ENCODE results near the gene PGAM5.

The PGAM5 gene

GRCh38 chr12:132703641-132704040, 7.0 kb upstream of the PGAM5 start:
- no peak for TF ChIP-seq GATA2 (IDR thresholded peaks at IDR 0.05; ENCODE audit: low read depth, low read length)
- no peak for TF ChIP-seq GATA3 (IDR thresholded peaks at IDR 0.05; ENCODE audit: low read depth, low read length)

- TF ChIP-seq GATA3 (IDR thresholded peaks at IDR 0.05; ENCODE audit: low read depth, low read length) (no peak), GATA2 (IDR thresholded peaks at IDR 0.05; ENCODE audit: low read depth, low read length) (no peak)
Measured at GRCh38 chr12:132707241-132707640, 3.4 kb upstream of the PGAM5 start.

GRCh38 chr12:132708150-132708549, 2.5 kb upstream of the PGAM5 start:
- no peak for TF ChIP-seq GATA2 (IDR thresholded peaks at IDR 0.05; ENCODE audit: low read depth, low read length)
- no peak for TF ChIP-seq GATA3 (IDR thresholded peaks at IDR 0.05; ENCODE audit: low read depth, low read length)

- TF ChIP-seq GATA3 (IDR thresholded peaks at IDR 0.05; ENCODE audit: low read depth, low read length), result no peak
- no peak for TF ChIP-seq GATA2 (IDR thresholded peaks at IDR 0.05; ENCODE audit: low read depth, low read length)
Measured at GRCh38 chr12:132710043-132710404, 618 bp upstream of the PGAM5 start.

GRCh38 chr12:132711080-132711843, 620 bp downstream of the PGAM5 start:
- TF ChIP-seq GATA2 (IDR thresholded peaks at IDR 0.05; ENCODE audit: low read depth, low read length) (no peak), GATA3 (IDR thresholded peaks at IDR 0.05; ENCODE audit: low read depth, low read length) (no peak)

- TF ChIP-seq GATA2 (IDR thresholded peaks at IDR 0.05; ENCODE audit: low read depth, low read length) (no peak), GATA3 (IDR thresholded peaks at IDR 0.05; ENCODE audit: low read depth, low read length) (no peak)
Measured at GRCh38 chr12:132713123-132713522, 2.5 kb downstream of the PGAM5 start.

GRCh38 chr12:132715874-132716273, 5.2 kb downstream of the PGAM5 start:
- TF ChIP-seq GATA3 (IDR thresholded peaks at IDR 0.05; ENCODE audit: low read depth, low read length) (no peak), GATA2 (IDR thresholded peaks at IDR 0.05; ENCODE audit: low read depth, low read length) (no peak)

- TF ChIP-seq GATA3 (IDR thresholded peaks at IDR 0.05; ENCODE audit: low read depth, low read length), result no peak
- no peak for TF ChIP-seq GATA2 (IDR thresholded peaks at IDR 0.05; ENCODE audit: low read depth, low read length)
Measured at GRCh38 chr12:132716356-132716755, 5.7 kb downstream of the PGAM5 start.

- TF ChIP-seq GATA3 (IDR thresholded peaks at IDR 0.05; ENCODE audit: low read depth, low read length) (no peak), GATA2 (IDR thresholded peaks at IDR 0.05; ENCODE audit: low read depth, low read length) (no peak)
Measured at GRCh38 chr12:132717011-132717410, 6.4 kb downstream of the PGAM5 start.

- TF ChIP-seq GATA3 (IDR thresholded peaks at IDR 0.05; ENCODE audit: low read depth, low read length) (no peak), GATA2 (IDR thresholded peaks at IDR 0.05; ENCODE audit: low read depth, low read length) (no peak)
Measured at GRCh38 chr12:132717531-132718387, 7.1 kb downstream of the PGAM5 start.

- no peak for TF ChIP-seq GATA3 (IDR thresholded peaks at IDR 0.05; ENCODE audit: low read depth, low read length)
- no peak for TF ChIP-seq GATA2 (IDR thresholded peaks at IDR 0.05; ENCODE audit: low read depth, low read length)
Measured at GRCh38 chr12:132718644-132719043, 8.0 kb downstream of the PGAM5 start.

GRCh38 chr12:132719141-132719953, 8.7 kb downstream of the PGAM5 start:
- TF ChIP-seq GATA3 (IDR thresholded peaks at IDR 0.05; ENCODE audit: low read depth, low read length) (no peak), GATA2 (IDR thresholded peaks at IDR 0.05; ENCODE audit: low read depth, low read length) (no peak)

GRCh38 chr12:132719954-132720324, 9.3 kb downstream of the PGAM5 start:
- TF ChIP-seq GATA3 (IDR thresholded peaks at IDR 0.05; ENCODE audit: low read depth, low read length) (no peak), GATA2 (IDR thresholded peaks at IDR 0.05; ENCODE audit: low read depth, low read length) (no peak)

All from SH-SY5Y (cell line).